Stomach (tissue), 9 donors: ENCODE data around the gene EXOC3. TPM values are rescaled to one million over a fixed set of nuclear protein-coding genes. Genes with fewer than 3 reads are reported as not detected.

Experiments
- DNase-seq, 2 donors: peaks; one replicate each; pipeline versions ENCODE4 v3.0.0 to v3.0.0-alpha.2; 2013 to 2019
- H3K27ac ChIP-seq, 5 donors: fragments of 200-600 bp in 4 of 5; sonication (generic) in 4 of 5; one replicate each; pipeline ENCODE4 v1.5.1; 2013 to 2019; ENCODE audit warnings: mild to moderate bottlenecking in 1 of 5, moderate library complexity in 1 of 5
- H3K27me3 ChIP-seq, 3 donors: fragments of 200-600 bp; sonication (generic); one replicate each; pipeline ENCODE4 v1.5.1; 2017 to 2019; ENCODE audit warnings: mixed run types in 1 of 3
- H3K36me3 ChIP-seq, 4 donors: fragments of 200-600 bp; sonication (generic); 1 replicate in 3 of 4; 2 replicates in 1 of 4; pipeline ENCODE4 v1.5.1; 2016 to 2019
- H3K4me1 ChIP-seq, 4 donors: fragments of 200-600 bp; sonication (generic); one replicate each; pipeline ENCODE4 v1.5.1; 2016 to 2019
- H3K4me3 ChIP-seq, 4 donors: fragments of 200-600 bp; sonication (generic) in 3 of 4; one replicate each; pipeline ENCODE4 v1.5.1; 2016 to 2019; ENCODE audit warnings: mild to moderate bottlenecking in 1 of 4
- H3K9me3 ChIP-seq, 4 donors: fragments of 200-600 bp; sonication (generic); one replicate each; pipeline ENCODE4 v1.5.1; 2016 to 2019
- EP300 ChIP-seq: sonication (generic); formaldehyde crosslinking; IDR thresholded peaks from one replicate; pipeline ENCODE4 v1.6.1; 2017; ENCODE audit warnings: antibody characterized with exemption
- POLR2A ChIP-seq, 4 donors: fragments of 450-650 bp; IDR thresholded peaks; one replicate each; pipeline ENCODE4 v1.6.1; 2016; ENCODE audit warnings: antibody characterized with exemption in 4 of 4, control low read depth in 2 of 4, mild to moderate bottlenecking in 1 of 4, moderate library complexity in 1 of 4
- POLR2AphosphoS5 ChIP-seq, 3 donors: sonication (generic); formaldehyde crosslinking; IDR thresholded peaks; one replicate each; pipeline ENCODE4 v1.6.1; 2016; ENCODE audit warnings: antibody characterized with exemption in 3 of 3
- WGBS, 5 donors: extraction: QIAGEN DNeasy Blood & Tissue Kit in 3 of 5; methylation state at CpG; one replicate each; pipeline versions ENCODE4 v1.1.5 to v1.1.7; 2013 to 2018; 5-methylcytosine and 5-hydroxymethylcytosine counted together
- intact Hi-C: fragments of 100-400 bp; cut with DNase I; formaldehyde crosslinking; loops from one replicate; pipeline ENCODE4 v1.15.1; 2023; ENCODE audit warnings: low total_unique reads
- polyA plus RNA-seq, 3 donors: library from polyadenylated mRNA; stranded (reverse); fragments of 200-250 nt; gene quantifications; one replicate each; pipeline ENCODE4 v1.2.3, GENCODE V29; 2013
- total RNA-seq, 5 donors: library from RNA; depleted of rRNA; stranded (reverse); fragments of >200 nt; gene quantifications; one replicate each; pipeline versions ENCODE4 v1.1.0 to v1.2.3, GENCODE V29; 2014 to 2016
- TF ChIP-seq, protein P1 (sequence below), 7 experiments: fragments of 450-650 bp in 4 of 7; fragments of 200-600 bp in 3 of 7; sonication (generic) in 3 of 7; IDR thresholded peaks; one replicate each; pipeline ENCODE4 v1.5.1; 2016 to 2019; ENCODE audit warnings: antibody characterized with exemption in 7 of 7, control low read depth in 2 of 7, mild to moderate bottlenecking in 1 of 7
- donor health status: healthy with polysubstance abuse.
- donor health status: Bipolar disorder and iron deficiency.
- donor health status: healthy.

Gene EXOC3
- total and polyA plus RNA-seq, 8 donors = 29.9 to 133 (median 59.3) TPM

DNA sequence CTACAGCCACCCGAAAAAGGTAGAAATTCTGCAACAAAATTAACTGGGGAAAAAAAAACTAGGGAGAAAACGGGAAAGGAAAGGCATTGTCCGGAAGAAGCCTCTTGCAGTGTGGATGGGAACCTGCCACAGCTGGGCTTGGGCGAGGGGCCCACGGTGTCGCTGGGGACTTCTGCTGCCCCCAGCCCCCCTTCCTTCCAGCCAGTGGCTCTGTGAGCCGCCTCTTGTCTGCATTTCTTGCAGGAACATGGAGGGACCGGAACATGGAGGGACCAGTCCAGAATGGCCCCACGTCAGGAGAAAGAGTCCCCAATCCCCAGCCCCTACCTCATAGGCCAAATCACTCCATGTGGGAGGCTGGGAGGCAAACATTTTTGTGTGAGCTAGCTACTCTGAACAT lies 36.9 kb upstream of the EXOC3 start:
- Histone ChIP-seq H3K4me1 (no peaks in the 10 kb centered on the region), H3K36me3 (no peaks in the 10 kb centered on the region), H3K9me3 (no peaks in the 10 kb centered on the region), H3K27ac (no peak overlapping the region), H3K4me3 (no peak overlapping the region), H3K27me3 (peaks cover 0 to 7% (median 0%) of the 10 kb centered on the region in 3 donors)
- no peak for DNase-seq
- no peak for TF ChIP-seq EP300
- TF ChIP-seq POLR2AphosphoS5 (IDR thresholded peaks at IDR 0.05) = no peak
- TF ChIP-seq, protein P1, sequence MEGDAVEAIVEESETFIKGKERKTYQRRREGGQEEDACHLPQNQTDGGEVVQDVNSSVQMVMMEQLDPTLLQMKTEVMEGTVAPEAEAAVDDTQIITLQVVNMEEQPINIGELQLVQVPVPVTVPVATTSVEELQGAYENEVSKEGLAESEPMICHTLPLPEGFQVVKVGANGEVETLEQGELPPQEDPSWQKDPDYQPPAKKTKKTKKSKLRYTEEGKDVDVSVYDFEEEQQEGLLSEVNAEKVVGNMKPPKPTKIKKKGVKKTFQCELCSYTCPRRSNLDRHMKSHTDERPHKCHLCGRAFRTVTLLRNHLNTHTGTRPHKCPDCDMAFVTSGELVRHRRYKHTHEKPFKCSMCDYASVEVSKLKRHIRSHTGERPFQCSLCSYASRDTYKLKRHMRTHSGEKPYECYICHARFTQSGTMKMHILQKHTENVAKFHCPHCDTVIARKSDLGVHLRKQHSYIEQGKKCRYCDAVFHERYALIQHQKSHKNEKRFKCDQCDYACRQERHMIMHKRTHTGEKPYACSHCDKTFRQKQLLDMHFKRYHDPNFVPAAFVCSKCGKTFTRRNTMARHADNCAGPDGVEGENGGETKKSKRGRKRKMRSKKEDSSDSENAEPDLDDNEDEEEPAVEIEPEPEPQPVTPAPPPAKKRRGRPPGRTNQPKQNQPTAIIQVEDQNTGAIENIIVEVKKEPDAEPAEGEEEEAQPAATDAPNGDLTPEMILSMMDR (IDR thresholded peaks at IDR 0.05) = no peak
- no peak for TF ChIP-seq POLR2A (IDR thresholded peaks at IDR 0.05)
- intact Hi-C loops = no loop called here
- 81 to 91% (median 84%) methylated on average over 9 of the region's 9 CpGs for WGBS, 5 donors

DNA sequence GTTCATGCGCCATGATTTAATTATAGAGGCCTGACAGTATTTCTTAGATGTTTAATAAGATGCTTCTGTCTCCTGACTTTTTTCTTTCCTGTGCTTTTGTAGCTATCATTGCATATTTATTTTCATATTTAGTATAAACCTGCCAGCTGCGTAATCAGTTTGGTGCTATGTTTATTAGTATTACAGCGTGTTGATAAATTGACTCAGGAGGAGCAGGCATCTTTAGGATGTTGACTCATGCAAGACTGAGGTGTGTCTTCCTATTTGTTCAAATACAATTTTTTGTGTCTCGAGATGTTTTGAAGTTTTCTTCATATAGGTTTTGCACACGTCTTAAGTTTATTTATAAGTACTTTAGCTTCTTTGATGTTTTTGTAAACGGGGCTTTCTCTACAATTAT lies 35.9 kb upstream of the EXOC3 start:
- no peaks in the 10 kb centered on the region for H3K9me3 ChIP-seq
- no peak for TF ChIP-seq EP300
- TF ChIP-seq POLR2AphosphoS5 (IDR thresholded peaks at IDR 0.05) = no peak
- TF ChIP-seq, protein P1 (IDR thresholded peaks at IDR 0.05) = no peak
- TF ChIP-seq POLR2A (IDR thresholded peaks at IDR 0.05) = no peak
- no peaks in the 10 kb centered on the region for H3K27me3 ChIP-seq
- DNase-seq = no peak
- no peak overlapping the region for H3K4me3 ChIP-seq
- H3K27ac ChIP-seq = no peak overlapping the region
- H3K36me3 ChIP-seq = no peaks in the 10 kb centered on the region
- 69 to 77% (median 75%) methylated on average over 6 of the region's 6 CpGs for WGBS, 5 donors
- H3K4me1 ChIP-seq = no peaks in the 10 kb centered on the region
- intact Hi-C loops = no loop called here

- no peak overlapping the region for H3K4me3 ChIP-seq
- intact Hi-C loops = no loop called here
- no peak overlapping the region for H3K27ac ChIP-seq
- TF ChIP-seq, protein P1 (IDR thresholded peaks at IDR 0.05) = no peak
- TF ChIP-seq POLR2A (IDR thresholded peaks at IDR 0.05) = no peak
- TF ChIP-seq EP300 = no peak
- TF ChIP-seq POLR2AphosphoS5 (IDR thresholded peaks at IDR 0.05) = no peak
- no peaks in the 10 kb centered on the region for H3K36me3 ChIP-seq
- no peaks in the 10 kb centered on the region for H3K4me1 ChIP-seq
- peak in 1 of 2 donors; percentile 17 for DNase-seq
- 58 to 69% (median 65%) methylated on average over 8 of the region's 8 CpGs for whole genome bisulfite sequencing, 5 donors
- no peaks in the 10 kb centered on the region for H3K9me3 ChIP-seq
- H3K27me3 ChIP-seq = no peaks in the 10 kb centered on the region
Observed at GRCh38 chr5:407801-408268, 35.1 kb upstream of the EXOC3 start.

DNA sequence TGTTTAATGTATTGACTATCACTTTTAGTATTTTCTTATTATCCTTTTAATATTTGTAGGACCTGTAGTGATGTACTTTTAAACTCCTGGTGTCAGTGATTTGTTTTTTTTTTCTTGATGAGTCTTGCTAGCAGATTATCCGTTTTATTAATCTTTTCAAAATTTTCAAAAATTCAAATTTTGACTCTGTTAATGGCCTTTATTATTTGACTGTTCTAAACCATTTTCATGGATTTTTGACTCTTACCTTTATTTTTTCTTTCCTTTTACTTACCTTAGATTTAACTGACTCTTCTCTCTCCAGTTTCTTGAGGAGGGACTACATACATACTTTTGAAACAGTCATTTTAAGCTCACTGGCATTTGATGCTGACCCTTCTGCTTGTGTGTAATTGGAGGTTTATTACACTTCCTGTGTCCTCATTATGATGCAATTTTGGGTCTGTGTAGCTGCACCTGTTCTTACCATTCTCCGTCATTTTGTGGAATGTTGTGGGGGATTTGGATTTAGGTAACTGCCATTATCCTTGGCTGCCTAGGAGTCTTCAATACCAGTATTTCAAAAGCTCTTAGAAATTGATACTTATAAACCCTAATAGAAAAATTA lies 32.0 kb upstream of the EXOC3 start:
- DNase-seq = no peak
- peaks cover 0 to 9% (median 0%) of the 10 kb centered on the region in 3 donors for H3K27me3 ChIP-seq
- H3K9me3 ChIP-seq = no peaks in the 10 kb centered on the region
- WGBS, 5 donors = 73 to 93% (median 89%) methylated on average over 2 of the region's 2 CpGs
- H3K27ac ChIP-seq = no peak overlapping the region
- no peak overlapping the region for H3K4me3 ChIP-seq
- TF ChIP-seq EP300 (no peak), POLR2A (IDR thresholded peaks at IDR 0.05) (no peak)
- TF ChIP-seq, protein P1 (IDR thresholded peaks at IDR 0.05) = no peak
- intact Hi-C loops = no loop called here
- H3K36me3 ChIP-seq = no peaks in the 10 kb centered on the region
- peaks cover 0 to 14% (median 0%) of the 10 kb centered on the region in 4 donors for H3K4me1 ChIP-seq
